GM12801 (cell line): ENCODE measurements around the gene MEGF9.

Experiments
- CTCF ChIP-seq: IDR thresholded peaks from one replicate; pipeline ENCODE4 v1.5.1; 2011; ENCODE audit warnings: control low read depth; ENCODE audit not compliant: insufficient read length; ENCODE audit errors: extremely low read depth

Gene MEGF9

GRCh38 chr9:120729791-120730241 is 15.5 kb upstream of the MEGF9 start:
- no peak for TF ChIP-seq CTCF

GRCh38 chr9:120726484-120726883 is 12.2 kb upstream of the MEGF9 start:
- TF ChIP-seq CTCF, result no peak

GRCh38 chr9:120725907-120726306 is 11.6 kb upstream of the MEGF9 start:
- no peak for TF ChIP-seq CTCF

- TF ChIP-seq CTCF, result no peak
These were observed 10.6 kb upstream of the MEGF9 start for GRCh38 chr9:120724757-120725400.

- no peak for TF ChIP-seq CTCF
These were observed 9.3 kb upstream of the MEGF9 start for GRCh38 chr9:120723565-120723964.

- no peak for TF ChIP-seq CTCF
These were observed 6.1 kb upstream of the MEGF9 start for GRCh38 chr9:120720404-120720803.

- TF ChIP-seq CTCF, result no peak
These were observed 4.0 kb upstream of the MEGF9 start for GRCh38 chr9:120718316-120718715.
